Left renal pelvis (tissue), 4 donors: ENCODE results near the gene PTP4A1. TPM values are rescaled to one million over a fixed set of nuclear protein-coding genes. Genes with fewer than 3 reads are reported as not detected.
"Not testable (repeated sequence)": the region's sequence is repeated elsewhere in the genome, so short reads cannot be mapped to it uniquely, and the experiment has no call there.

Experiments used
- DNase-seq, 4 donors: peaks; one replicate each; pipeline ENCODE4 v3.0.0-alpha.2; 2013; ENCODE audit warnings: low read depth in 4 of 4, low spot score in 3 of 4
- polyA plus RNA-seq, 4 donors: library from polyadenylated mRNA; unstranded; fragments of 120-200 nt; gene quantifications; one replicate each; pipeline ENCODE4 v1.2.1, GENCODE V29; 2013; ENCODE audit not compliant: insufficient read length in 4 of 4

Gene PTP4A1
- polyA plus RNA-seq = 10 to 100 TPM; 43.7 to 88.9 (median 58.3) TPM

DNA sequence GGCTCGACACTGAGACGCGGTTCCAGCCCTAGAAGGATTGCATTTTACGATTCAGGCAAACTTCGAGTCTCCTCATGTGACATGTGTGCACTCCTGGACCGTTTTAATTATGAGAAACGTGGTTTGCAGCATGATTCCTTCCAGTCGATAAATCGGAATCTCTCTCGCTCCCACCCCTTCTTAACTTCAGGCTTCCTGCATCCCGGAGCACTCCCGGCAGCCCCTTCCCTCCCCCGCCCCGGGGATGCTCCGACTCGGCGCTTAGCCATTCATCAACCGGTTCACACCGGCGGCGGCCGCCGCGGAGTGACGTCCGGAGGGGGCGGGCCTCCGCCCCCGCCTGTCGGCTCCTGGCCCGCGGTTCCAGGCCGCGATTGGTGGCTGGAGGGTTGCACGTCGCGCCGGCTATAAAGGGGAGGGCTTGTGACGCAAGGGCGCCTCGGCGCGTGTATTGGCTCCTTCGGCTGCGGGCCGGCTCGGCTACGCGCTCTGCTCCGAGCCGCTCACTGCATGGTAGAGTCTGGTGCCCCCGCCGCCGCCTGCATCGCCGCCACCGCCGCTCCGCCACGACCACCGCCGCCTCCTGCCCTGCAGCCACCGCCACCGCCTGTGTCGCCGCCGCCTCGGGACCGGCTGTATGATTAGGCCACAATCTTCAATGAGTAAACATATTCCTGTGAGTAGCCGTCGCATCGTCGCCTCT lies at the start of gene PTP4A1, which contains the start of gene LOC128125822:
Gene PTP4A1 (plus strand): TSS at position 437 of the 703 bp plus-strand sequence. CDS start 4,401 bp downstream, outside the sequence.
Gene LOC128125822 (plus strand): TSS at position 437 of the 703 bp plus-strand sequence.
- peak; percentile 90 to 95 (median 94) for DNase-seq

- DNase-seq = not testable (repeated sequence)
Measured at GRCh38 chr6:63522911-63523287, 49.4 kb upstream of the PTP4A1 start.

DNA sequence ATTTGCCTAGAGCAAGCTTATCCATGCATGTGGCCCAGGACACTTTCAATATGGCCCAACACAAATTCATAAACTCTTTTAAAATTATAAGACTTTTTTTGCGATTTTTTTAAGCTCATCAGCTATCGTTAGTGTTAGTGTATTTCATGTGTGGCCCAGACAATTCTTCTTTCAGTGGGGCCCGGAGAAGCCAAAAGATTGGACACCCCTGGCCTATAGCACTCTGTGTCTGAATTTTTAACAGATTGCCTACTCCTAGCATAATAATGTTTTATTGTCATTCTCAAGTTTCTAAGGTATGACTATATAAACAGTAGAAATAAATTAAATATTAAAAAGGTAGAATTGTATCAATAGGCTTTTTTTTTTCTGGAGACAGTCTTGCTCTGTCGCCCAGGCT lies 48.6 kb upstream of the PTP4A1 start:
- no peak for DNase-seq

DNA sequence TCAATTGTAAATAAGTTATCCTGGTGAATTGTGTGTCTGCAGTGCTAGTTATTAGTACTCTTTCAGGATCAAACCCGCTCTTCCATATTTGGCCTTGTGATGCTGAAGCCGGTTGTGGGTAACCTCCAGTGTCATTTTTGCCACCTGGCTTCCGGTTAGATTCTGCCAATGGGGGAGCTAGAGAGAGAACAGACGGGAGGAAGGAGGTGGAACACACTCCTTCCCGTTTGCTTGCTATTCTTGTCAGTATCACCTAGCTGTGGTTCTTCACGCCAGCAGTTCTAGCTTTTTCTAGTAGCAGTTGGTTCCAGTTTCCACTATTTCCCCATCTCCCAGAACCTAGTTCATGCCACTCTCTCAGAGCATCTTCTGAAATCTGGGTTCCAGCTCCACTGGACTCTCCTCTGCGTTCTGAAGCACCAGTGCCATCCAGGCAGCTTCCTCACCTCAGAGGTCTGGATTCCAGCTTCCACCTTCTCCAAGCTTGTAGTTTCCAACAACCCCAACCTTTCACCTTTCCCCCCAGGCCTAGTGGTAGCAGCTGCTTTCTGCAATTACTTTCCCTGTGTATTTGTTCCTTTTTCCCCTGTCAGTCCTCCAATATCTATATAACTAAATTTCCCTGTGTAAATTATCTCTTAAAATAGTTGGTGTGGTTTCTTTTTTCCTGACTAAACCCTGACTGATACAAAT lies 46.9 kb upstream of the PTP4A1 start:
- no peak for DNase-seq

DNA sequence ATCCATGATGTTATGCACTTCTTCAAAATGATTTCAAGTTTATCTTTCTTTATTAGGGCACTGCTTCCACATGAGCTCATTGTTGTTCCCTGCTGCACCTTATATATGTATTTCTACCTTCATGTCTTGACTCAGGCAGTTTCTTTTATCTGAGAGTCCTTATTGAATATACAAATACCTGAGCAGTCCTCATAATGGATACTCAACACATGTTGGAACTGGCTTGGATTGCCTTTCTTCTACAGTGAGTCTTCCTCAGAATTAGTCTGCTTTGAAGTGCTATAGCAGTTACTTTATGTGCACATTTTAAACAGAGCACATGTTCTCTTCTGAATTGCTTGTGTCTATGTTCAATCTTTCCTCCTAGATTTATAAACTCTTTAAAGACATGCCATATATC lies 45.3 kb upstream of the PTP4A1 start:
- no peak for DNase-seq

- no peak for DNase-seq
Measured at GRCh38 chr6:63527658-63528514, 44.4 kb upstream of the PTP4A1 start.

DNA sequence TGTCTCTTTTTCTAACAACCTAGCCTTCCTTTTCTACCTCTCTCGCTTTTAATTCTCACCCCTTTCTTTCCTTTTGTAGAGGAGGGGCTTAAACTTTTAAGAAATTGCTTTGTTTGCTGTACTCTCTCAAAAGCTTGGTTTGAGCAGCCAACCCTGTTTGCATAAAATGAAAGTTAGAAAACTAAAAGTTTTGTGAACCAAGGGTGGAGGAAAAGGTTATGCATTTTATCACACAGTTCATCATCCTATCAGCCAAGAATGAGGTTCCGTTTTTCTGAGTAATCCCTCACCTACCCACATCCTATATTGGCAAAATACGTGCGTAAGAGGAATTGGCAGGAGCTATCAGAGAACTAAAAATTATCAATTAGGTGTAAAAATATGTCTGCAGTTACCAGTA lies 42.8 kb upstream of the PTP4A1 start:
- DNase-seq = no peak

- no peak for DNase-seq
Measured at GRCh38 chr6:63530182-63530581, 42.1 kb upstream of the PTP4A1 start.

- DNase-seq = no peak
Measured at GRCh38 chr6:63530991-63531390, 41.3 kb upstream of the PTP4A1 start.

DNA sequence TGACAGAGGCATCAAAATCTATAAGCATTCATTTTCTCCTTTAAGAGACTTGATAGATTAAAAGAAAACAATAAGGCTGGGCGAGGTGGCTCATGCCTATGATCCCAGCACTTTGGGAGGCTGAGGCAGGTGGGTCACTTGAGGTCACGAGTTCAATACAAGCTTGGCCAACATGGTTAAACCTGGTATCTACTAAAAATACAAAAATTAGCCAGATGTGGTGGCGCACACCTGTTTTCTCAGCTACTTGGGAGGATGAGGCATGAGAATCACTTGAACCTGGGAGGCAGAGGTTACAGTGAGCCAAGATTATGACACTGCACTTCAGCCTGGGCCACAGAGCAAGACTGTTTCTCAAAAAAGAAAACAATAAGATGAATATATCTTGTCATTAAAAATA lies 39.3 kb upstream of the PTP4A1 start:
- no peak for DNase-seq

GRCh38 chr6:63533952-63534351 lies 38.3 kb upstream of the PTP4A1 start:
- DNase-seq = no peak

DNA sequence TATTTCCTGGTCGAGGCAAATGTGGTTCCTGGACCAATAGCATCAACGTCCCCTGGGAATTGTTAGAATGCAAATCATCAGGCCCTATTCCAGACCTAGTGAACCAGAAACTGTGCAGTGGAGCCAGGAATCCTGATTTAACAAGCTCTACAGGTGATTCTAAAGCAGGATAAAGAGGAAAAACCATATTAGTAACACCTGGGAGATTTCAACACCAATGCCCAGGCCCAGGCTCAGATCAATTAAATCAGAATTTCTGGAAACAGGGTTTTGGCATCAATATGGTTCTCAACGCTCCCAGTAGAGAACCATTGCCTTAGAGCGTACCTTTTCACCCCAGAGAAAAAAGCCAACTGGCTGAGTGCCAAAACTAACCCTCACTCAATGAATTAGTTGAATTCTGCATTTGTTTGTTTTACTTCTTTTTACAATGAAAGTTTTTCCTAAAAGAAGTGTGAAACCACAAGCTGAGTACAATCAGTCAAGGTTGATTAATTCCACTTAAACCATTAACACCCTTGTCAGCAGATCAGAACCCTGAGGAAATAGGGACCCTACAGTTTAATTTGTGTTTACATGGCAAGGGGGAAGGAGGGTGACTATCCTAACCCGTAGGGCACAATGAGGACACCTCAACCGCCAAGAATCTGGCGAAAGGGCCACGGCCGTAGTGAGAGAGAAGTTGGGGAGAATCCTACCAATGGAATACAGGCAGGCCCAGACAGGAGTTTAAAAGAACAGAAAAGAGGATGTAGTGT lies 34.9 kb upstream of the PTP4A1 start:
- no peak for DNase-seq

DNA sequence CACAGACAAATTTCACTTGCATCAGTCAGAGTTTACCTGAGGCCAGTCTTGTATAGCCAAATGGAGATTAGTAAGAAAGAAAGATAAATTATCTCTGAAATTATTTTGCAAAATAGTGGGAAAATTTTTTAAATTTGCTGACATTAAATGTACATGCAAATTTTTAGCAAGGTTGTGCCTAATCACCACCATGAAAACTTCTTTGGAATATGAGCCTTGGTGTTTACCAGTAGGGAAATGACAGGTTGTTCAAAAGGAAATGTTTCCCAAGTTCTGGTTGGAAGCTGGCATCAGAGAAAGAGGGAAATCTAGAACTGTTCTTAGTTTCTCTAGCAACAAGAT lies 34.4 kb upstream of the PTP4A1 start:
- DNase-seq = no peak

- DNase-seq = no peak
Measured at GRCh38 chr6:63538550-63538949, 33.7 kb upstream of the PTP4A1 start.

DNA sequence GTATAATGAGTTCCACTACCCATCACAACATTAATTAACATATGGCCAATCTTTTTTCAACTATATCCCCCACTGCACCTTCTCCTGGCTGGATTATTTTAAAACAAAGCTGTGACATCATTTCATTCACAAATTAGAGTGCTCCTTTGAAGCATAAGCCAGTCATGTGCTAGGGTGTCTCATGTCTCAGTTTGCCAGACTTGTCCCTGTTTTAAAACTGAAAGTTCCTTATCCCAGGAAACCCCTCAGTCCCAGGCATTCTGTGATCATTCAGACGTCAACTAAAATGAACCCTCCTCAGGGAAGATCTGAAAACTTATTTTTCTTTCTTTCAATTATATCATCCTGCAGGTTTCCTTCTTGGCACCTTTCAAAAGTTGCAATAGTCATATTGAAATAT lies 29.3 kb upstream of the PTP4A1 start:
- no peak for DNase-seq

- DNase-seq = no peak
Measured at GRCh38 chr6:63543982-63544381, 28.3 kb upstream of the PTP4A1 start.

- DNase-seq = no peak
Measured at GRCh38 chr6:63546236-63546635, 26.0 kb upstream of the PTP4A1 start.

GRCh38 chr6:63546697-63547096 lies 25.6 kb upstream of the PTP4A1 start:
- no peak for DNase-seq

DNA sequence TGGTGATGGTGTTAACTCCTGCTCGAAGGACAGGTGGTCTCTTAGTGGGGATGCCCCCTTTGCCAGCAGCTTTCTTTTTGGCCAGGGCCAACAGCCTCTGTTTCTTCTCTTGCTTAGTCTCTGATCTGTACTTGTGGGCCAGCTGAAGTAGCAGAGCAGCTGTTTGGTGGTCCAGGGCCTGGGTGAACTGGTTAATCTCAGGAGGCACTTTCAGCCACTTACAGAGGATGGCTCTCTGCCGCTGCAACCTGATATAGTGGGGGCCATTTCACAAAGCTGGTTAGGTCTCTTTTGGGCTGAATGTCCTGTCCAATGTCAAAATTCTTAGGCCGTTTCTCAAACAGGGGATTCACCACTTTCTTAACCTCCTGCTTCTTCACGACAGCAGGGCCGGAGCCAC lies 23.2 kb upstream of the PTP4A1 start:
- no peak for DNase-seq

DNA sequence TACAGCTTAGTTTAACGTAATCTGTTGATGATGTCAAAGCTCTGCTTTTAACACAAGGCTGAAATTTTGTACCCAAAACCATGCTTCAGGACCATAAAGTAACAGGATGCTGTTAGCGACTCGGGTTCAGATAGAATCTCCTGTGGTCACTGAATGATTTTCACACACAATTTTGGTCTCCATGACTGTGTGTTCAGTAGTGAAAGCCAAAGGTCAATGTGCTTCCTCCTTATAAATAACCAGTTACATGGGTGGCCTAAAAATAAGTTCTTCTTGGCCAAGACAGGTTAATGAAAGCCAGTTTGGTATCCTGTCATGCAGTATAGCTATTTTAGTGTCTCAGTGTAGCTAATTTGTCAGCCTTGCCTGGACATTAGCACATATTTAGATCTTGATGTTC lies 19.1 kb upstream of the PTP4A1 start:
- no peak for DNase-seq

- no peak for DNase-seq
Measured at GRCh38 chr6:63553900-63554299, 18.4 kb upstream of the PTP4A1 start.
